SK-N-SH (cell line): ENCODE data around the gene DYRK4. TPM values are rescaled to one million over a fixed set of nuclear protein-coding genes. Genes with fewer than 3 reads are reported as not detected.

ENCODE experiments used
- CTCF ChIA-PET: fragments of 300-600, 350-600 bp; formaldehyde crosslinking; extraction: SDS; loops from one replicate; lab custom pipeline; 2021; lab: Yijun Ruan, JAX
- POLR2A ChIA-PET: fragments of 350-600 bp; sonication (Branson Sonifier 250); formaldehyde crosslinking; extraction: SDS; loops from one replicate; lab custom pipeline; 2020; ENCODE audit warnings: antibody characterized with exemption, inconsistent platforms; lab: Yijun Ruan, JAX
- DNase-seq: peaks from one replicate; pipeline ENCODE4 v3.0.0; 2012
- H2AFZ ChIP-seq: fragments of 200-600 bp; sonication (generic); 2 replicates; pipeline ENCODE4 v1.8.1; 2016; ENCODE audit warnings: antibody characterized with exemption, mild to moderate bottlenecking, low read depth
- H3F3A ChIP-seq: fragments of 200-600 bp; sonication (generic); replicated peaks from 2 replicates; pipeline ENCODE3; 2016; ENCODE audit warnings: antibody characterized with exemption, mild to moderate bottlenecking; ENCODE audit not compliant: insufficient read depth
- H3K27ac ChIP-seq, 2 experiments: fragments of 200-500 bp in 1 of 2; fragments of 200-600 bp in 1 of 2; sonication (Bioruptor generic) in 1 of 2; sonication (generic), shearing (Covaris generic) in 1 of 2; 2 replicates each; pipeline versions ENCODE4 v1.5.1 to v1.6.1; 2014 to 2016; ENCODE audit warnings: low read depth in 2 of 2, inconsistent platforms in 1 of 2, low read length in 1 of 2, mild to moderate bottlenecking in 1 of 2, mixed read lengths in 1 of 2
- H3K27me3 ChIP-seq: fragments of 200-600 bp; sonication (generic), shearing (Covaris generic); 2 replicates; pipeline ENCODE4 v1.6.1; 2016; ENCODE audit warnings: mixed run types; ENCODE audit not compliant: insufficient read depth
- H3K36me3 ChIP-seq, 2 experiments: fragments of 200-500 bp in 1 of 2; fragments of 200-600 bp in 1 of 2; sonication (Bioruptor generic) in 1 of 2; sonication (generic) in 1 of 2; replicated peaks in 1 of 2; 2 replicates each; pipeline versions ENCODE3 to v1.5.1; 2014 to 2016; ENCODE audit warnings: low read length in 1 of 2, mild to moderate bottlenecking in 1 of 2; ENCODE audit not compliant: insufficient read depth in 2 of 2, control insufficient read depth in 1 of 2
- H3K4me1 ChIP-seq, 2 experiments: fragments of 200-500 bp in 1 of 2; fragments of 200-600 bp in 1 of 2; sonication (Bioruptor generic) in 1 of 2; sonication (generic), shearing (Covaris generic) in 1 of 2; 2 replicates each; pipeline versions ENCODE4 v1.5.1 to v1.6.1; 2014 to 2016; ENCODE audit warnings: low read depth in 1 of 2, low read length in 1 of 2, mixed run types in 1 of 2; ENCODE audit not compliant: insufficient read depth in 2 of 2, control insufficient read depth in 1 of 2
- H3K4me2 ChIP-seq: fragments of 200-600 bp; sonication (generic), shearing (Covaris generic); 2 replicates; pipeline ENCODE4 v1.6.1; 2017; ENCODE audit warnings: mixed run types
- H3K4me3 ChIP-seq, 2 experiments: fragments of 200-500 bp in 1 of 2; fragments of 200-600 bp in 1 of 2; sonication (Bioruptor generic) in 1 of 2; sonication (generic), shearing (Covaris generic) in 1 of 2; 2 replicates each; pipeline versions ENCODE4 v1.5.1 to v1.8.1; 2014 to 2016; ENCODE audit warnings: low read depth in 2 of 2, inconsistent platforms in 1 of 2, low read length in 1 of 2, mild to moderate bottlenecking in 1 of 2, mixed read lengths in 1 of 2, moderate library complexity in 1 of 2
- H3K79me2 ChIP-seq: fragments of 200-600 bp; sonication (generic); 2 replicates; pipeline ENCODE4 v1.8.1; 2017; ENCODE audit warnings: mild to moderate bottlenecking; ENCODE audit not compliant: insufficient read depth
- H3K9ac ChIP-seq: fragments of 200-600 bp; sonication (generic); 2 replicates; pipeline ENCODE4 v1.6.1; 2017; ENCODE audit warnings: mixed run types
- H3K9me2 ChIP-seq: fragments of 200-600 bp; sonication (generic); 2 replicates; pipeline ENCODE4 v1.6.1; 2017; ENCODE audit warnings: mixed run types
- H3K9me3 ChIP-seq: fragments of 200-600 bp; sonication (generic); 2 replicates; pipeline ENCODE4 v1.6.1; 2017; ENCODE audit warnings: mixed run types, mild to moderate bottlenecking, moderate library complexity
- H4K20me1 ChIP-seq: fragments of 200-600 bp; sonication (generic); 2 replicates; pipeline ENCODE4 v1.6.1; 2017; ENCODE audit warnings: mild to moderate bottlenecking, mixed run types; ENCODE audit not compliant: insufficient read depth
- CHD2 ChIP-seq: fragments of 150-350 bp; IDR thresholded peaks from 2 replicates; pipeline ENCODE4 v1.6.1; 2018; ENCODE audit warnings: low read length; ENCODE audit not compliant: partially characterized antibody
- FOXJ3 ChIP-seq: sonication (generic); formaldehyde crosslinking; IDR thresholded peaks from 2 replicates; pipeline ENCODE4 v1.5.1; 2020; ENCODE audit warnings: mild to moderate bottlenecking, missing genetic modification reagents
- JUND ChIP-seq: IDR thresholded peaks from 2 replicates; pipeline ENCODE4 v1.4.0; 2012
- MAX ChIP-seq: IDR thresholded peaks from 2 replicates; pipeline ENCODE4 v1.4.0; 2012; ENCODE audit warnings: low read depth
- MEF2A ChIP-seq: IDR thresholded peaks from 2 replicates; pipeline ENCODE4 v1.4.0; 2012; ENCODE audit warnings: low read depth, borderline replicate concordance
- NFIC ChIP-seq: IDR thresholded peaks from 2 replicates; pipeline ENCODE4 v1.4.0; 2012; ENCODE audit warnings: borderline replicate concordance
- POLR2AphosphoS5 ChIP-seq: IDR thresholded peaks from 2 replicates; pipeline ENCODE4 v1.6.1; 2012; ENCODE audit warnings: low read depth, low read length
- REST ChIP-seq: IDR thresholded peaks from 2 replicates; pipeline ENCODE4 v1.6.1; 2012; ENCODE audit warnings: mild to moderate bottlenecking, low read depth, low read length, moderate library complexity
- RFX5 ChIP-seq: IDR thresholded peaks from 2 replicates; pipeline ENCODE4 v1.6.1; 2012; ENCODE audit warnings: mild to moderate bottlenecking, improper control_type of control experiment, low read length
- SMC3 ChIP-seq: IDR thresholded peaks from 2 replicates; pipeline ENCODE4 v1.6.1; 2012; ENCODE audit warnings: low read depth, low read length, improper control_type of control experiment
- TCF12 ChIP-seq: IDR thresholded peaks from 2 replicates; pipeline ENCODE4 v1.4.0; 2012
- TEAD4 ChIP-seq: IDR thresholded peaks from 2 replicates; pipeline ENCODE4 v1.4.0; 2012; ENCODE audit warnings: mild to moderate bottlenecking, borderline replicate concordance; ENCODE audit not compliant: insufficient read depth
- ZBTB33 ChIP-seq: IDR thresholded peaks from 2 replicates; pipeline ENCODE4 v1.4.0; 2012; ENCODE audit warnings: low read depth, borderline replicate concordance
- WGBS: methylation state at CpG from one replicate; pipeline ENCODE4 v1.1.6; 2017; ENCODE audit warnings: low lambda C conversion rate; 5-methylcytosine and 5-hydroxymethylcytosine counted together
- polyA plus RNA-seq, 3 experiments: library from polyadenylated mRNA; depleted of rRNA; stranded (reverse); fragments of >200 nt; gene quantifications; 2 replicates each; pipeline ENCODE4 v1.2.3, GENCODE V29; 2012
- TF ChIP-seq, protein P1 (sequence below): IDR thresholded peaks from 2 replicates; pipeline ENCODE4 v1.4.0; 2012; ENCODE audit warnings: low read depth, borderline replicate concordance

DYRK4 gene
- polyA plus RNA-seq, 1 of the 3 experiments (the other 2 are of a cell fraction), result 38.6 TPM

GRCh38 chr12:4628406-4628805 lies 66.4 kb downstream of the DYRK4 start:
- Histone ChIP-seq H3K27ac (no peak overlapping the region), H3K27me3 (peaks cover 6% of the 10 kb centered on the region; the same call in 1 of the 2 replicates), H3K36me3 (no peaks in the 10 kb centered on the region), H2AFZ (no peak overlapping the region), H4K20me1 (no peaks in the 10 kb centered on the region), H3K9me2 (no peaks in the 10 kb centered on the region), H3K79me2 (no peaks in the 10 kb centered on the region), H3K9me3 (no peaks in the 10 kb centered on the region), H3K4me3 (no peak overlapping the region), H3K4me1 (no peaks in the 10 kb centered on the region), H3K9ac (no peak overlapping the region), H3K4me2 (no peak overlapping the region), H3F3A (no peaks in the 10 kb centered on the region)
- TF ChIP-seq TEAD4, result no peak
- TF ChIP-seq ZBTB33, result no peak
- ChIA-PET POLR2A (no interaction called here), CTCF (interaction anchor here (0.9 to 1.0 kb wide), 2 partner anchors 24 to 37 kb away, joined by 3 read pairs; no protein-coding TSS in a partner anchor)
- WGBS, result 51% methylated on average over 10 of the region's 10 CpGs
- DNase-seq, result no peak

GRCh38 chr12:4630262-4630661 lies 68.3 kb downstream of the DYRK4 start:
- Histone ChIP-seq H3K27me3 (peaks cover 6% of the 10 kb centered on the region; the same call in 1 of the 2 replicates), H3F3A (no peaks in the 10 kb centered on the region), H3K79me2 (no peaks in the 10 kb centered on the region), H3K27ac (no peak overlapping the region), H3K4me1 (no peaks in the 10 kb centered on the region), H4K20me1 (no peaks in the 10 kb centered on the region), H3K4me3 (no peak overlapping the region), H3K36me3 (no peaks in the 10 kb centered on the region), H3K9me3 (no peaks in the 10 kb centered on the region), H3K4me2 (no peak overlapping the region), H3K9me2 (no peaks in the 10 kb centered on the region), H2AFZ (no peak overlapping the region), H3K9ac (no peak overlapping the region)
- ChIA-PET POLR2A (no interaction called here), CTCF (interaction anchor here (1.7 kb wide), 1 partner anchor 25 kb away, joined by 8 read pairs; no protein-coding TSS in a partner anchor)
- WGBS, result 6% methylated on average over 5 of the region's 5 CpGs
- TF ChIP-seq MEF2A (no peak), RFX5 (no peak), POLR2AphosphoS5 (no peak), CHD2 (no peak), JUND (no peak), NFIC (no peak), MAX (no peak), REST (no peak), TCF12 (no peak), FOXJ3 (CRISPR knock-in tag) (no peak), SMC3 (no peak)
- TF ChIP-seq, protein P1, sequence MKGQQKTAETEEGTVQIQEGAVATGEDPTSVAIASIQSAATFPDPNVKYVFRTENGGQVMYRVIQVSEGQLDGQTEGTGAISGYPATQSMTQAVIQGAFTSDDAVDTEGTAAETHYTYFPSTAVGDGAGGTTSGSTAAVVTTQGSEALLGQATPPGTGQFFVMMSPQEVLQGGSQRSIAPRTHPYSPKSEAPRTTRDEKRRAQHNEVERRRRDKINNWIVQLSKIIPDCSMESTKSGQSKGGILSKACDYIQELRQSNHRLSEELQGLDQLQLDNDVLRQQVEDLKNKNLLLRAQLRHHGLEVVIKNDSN, result no peak
- DNase-seq, result no peak
